GM21447 (cell line): Measurements from ENCODE around the gene NDST4.

Experiments
- ATAC-seq: cut with Tn5 transposase; IDR thresholded peaks from one replicate; pipeline ENCODE4 v1.9.1; 2021; ENCODE audit not compliant: unreplicated experiment

NDST4 gene

DNA sequence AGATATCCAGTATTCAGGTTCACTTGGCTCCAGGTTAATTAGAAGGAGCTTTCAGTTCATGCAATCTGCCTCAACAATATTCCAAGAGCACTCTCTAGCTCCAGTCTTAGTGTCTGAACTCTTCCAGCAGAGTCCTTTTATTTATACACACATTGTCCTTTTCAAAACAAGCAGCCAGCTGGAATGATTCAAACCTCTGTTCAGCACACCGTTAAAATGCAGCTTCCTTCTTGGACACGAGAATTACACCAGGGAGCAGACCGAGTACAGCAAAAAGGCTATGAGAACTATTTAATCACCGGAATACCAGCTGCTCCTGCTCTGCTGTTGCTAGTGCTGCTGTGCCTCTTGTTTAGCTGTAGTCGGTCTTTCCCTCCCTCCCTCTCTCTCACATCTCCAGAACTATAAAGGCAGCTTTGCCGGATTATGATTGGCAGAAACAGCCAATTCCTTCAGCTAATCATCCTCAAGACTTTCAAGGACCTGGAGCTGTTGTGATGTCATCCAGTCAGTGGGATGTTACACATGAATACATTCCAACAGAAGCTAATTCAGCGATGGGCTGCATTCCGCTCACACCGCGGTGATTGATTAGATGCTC, at the start of gene NDST4:
NDST4 (minus strand) TSS at position 115 of the 601 bp plus-strand sequence. CDS start 36,584 bp downstream, outside the sequence.
- no peak for ATAC-seq

DNA sequence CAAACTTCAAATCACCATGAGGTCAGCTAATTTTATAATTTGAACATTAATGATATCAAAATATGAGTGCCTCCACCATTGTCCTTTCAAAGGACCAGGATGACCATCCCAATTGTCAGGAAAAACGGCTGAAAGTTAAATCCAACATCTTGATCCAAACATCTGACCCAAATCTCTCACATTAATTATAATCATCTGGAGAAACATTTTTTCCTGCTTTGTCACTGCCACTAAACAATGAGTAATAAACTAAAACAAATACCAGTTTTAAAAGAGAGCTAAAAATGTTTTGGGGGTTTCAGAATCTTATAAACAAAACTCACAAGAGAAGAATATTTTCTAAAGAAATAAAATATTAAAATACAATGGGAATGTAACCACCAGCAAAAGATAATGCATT, 45.7 kb upstream of the NDST4 start:
- ATAC-seq = no peak

DNA sequence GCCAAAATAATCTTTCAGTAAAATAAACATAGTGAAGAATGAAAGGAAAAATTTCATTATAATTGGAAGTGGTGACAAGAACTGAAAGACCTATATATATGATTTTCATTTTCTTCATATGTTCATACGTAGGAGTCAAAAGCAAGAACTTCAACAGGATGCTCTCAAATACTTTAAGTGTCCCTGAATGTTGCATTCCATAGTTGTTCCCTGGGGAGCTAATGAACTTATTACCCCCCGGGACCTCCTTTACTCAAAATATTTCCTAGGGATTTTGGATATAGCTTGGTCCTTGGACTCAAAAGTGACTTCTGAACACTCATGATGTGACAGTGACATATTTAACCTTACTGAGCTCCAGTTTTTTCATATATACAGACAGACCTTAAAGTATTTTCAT, 44.9 kb upstream of the NDST4 start:
- no peak for ATAC-seq

DNA sequence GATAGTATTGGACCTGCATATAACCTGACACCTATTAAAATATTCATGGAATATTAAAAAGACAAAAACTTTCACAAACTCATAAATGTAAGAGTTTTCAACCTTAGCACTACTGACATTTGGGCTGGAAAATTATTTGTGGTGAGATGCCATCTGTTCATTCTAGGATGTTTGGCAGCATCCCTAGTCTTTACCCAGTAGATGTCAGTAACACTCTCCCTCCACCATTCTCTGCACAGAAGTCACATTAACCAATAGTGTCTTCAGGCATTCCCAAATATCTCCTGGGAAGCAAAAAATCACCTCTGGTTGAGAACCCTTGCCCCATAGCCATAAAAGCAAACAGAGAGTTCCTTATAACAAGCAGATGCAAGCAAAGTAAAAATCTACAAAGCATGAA, 41.4 kb upstream of the NDST4 start:
- no peak for ATAC-seq

DNA sequence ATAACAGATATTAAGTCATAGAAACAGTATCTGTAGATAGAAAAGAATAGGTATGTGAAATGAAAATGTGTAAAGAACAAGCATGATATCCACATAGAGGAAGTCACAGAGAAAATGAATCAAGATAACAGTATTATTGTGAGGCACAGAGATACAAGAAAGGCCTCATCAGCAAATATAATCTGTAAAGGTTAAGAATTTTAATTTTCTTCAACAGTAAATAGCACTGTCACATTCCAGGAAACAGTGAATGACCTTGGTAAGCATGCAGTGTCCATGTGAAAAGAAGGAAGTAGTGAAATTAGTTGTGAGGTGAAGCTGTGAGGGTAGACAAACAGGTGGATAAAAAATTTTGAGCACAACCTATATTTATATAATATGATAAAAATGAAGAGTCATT, 39.5 kb upstream of the NDST4 start:
- no peak for ATAC-seq

DNA sequence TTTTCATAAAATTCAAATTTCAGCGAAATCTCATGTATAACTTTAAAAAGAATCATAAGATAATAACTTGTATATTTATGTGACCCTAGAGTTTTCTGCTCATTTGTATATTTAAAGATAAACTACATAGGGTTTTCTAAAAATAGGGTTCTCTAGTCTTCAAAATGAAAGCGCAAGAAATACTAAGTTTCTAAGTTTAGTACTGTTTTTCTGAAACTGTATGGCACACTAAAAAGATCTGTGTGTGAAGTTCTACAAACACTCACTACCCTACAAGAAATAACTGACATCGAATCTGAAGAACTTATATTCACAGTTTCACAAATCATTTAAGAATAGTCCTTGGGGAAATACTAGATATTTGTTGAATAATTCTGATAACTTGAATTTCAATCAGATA, 38.7 kb upstream of the NDST4 start:
- ATAC-seq = peak; percentile 63

DNA sequence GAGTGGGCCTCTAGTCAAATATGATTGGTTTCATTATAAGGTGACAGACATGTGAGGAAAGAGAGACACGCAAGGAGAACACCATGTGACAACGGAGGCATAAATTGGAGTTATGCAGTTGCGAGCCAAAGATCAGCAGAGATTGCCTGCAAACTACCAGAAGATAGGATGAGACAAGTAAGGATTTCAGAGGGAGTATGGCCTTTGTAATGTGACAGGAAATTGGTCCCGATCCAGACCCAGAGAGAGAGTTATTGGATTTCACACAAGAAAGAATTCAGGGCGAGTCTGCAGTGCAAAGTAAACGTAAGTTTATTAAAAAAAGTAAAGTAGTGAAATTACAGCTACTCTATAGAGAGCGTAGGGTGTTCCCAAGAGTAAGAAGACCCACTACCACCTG, 35.7 kb upstream of the NDST4 start:
- ATAC-seq = no peak

DNA sequence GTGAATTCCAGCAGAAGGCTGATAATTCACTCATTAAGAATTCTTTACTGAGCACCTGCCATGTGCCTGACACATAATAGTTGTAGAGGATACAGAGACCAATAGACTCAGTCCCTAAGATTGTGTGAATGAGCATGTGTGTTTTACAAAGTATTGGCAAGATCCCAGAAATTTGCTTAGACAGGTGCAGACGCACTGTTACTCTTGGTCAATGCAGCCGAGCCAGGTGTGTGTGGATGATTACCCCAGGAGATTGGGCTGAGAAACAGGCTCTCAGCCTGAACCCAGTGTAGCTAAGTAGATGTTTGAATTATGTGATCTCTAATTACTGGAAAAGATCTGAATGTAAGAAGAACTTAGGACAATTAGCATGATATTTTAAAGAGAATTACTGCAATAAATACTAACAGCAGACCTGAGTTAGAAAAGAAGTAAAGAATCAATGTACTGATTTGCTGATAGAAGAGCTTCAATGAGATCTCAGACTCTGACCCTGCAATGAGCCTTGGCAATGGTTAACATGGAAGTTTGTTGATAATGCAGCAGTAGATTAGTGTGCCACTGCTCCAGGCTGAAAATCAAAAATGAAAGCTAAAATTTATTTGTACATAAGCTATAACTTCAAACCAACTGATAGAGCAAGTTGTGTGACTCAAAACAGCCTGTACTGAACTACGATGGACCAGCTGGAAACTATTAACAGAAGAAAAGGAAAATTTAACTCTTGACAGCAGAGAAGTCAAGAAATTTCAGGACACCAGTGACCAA, 32.2 kb upstream of the NDST4 start:
- no peak for ATAC-seq

DNA sequence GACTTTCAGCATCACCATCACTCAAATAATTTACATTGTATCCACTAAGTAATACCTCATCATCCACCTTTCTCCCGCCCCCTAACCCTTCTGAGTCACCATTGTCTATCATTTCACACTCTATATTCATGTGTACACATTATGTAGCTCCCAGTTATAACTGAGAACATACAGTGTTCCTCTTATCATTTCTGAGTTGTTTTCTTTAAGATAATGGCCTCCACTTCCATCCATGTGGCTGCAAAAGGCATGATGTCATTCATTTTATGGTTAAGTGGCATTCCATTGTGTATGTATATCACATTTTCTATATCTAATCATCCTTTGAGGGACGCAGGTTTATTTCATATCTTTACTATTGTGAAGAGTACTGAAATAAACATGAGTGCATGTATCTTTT, 14.6 kb upstream of the NDST4 start:
- no peak for ATAC-seq

DNA sequence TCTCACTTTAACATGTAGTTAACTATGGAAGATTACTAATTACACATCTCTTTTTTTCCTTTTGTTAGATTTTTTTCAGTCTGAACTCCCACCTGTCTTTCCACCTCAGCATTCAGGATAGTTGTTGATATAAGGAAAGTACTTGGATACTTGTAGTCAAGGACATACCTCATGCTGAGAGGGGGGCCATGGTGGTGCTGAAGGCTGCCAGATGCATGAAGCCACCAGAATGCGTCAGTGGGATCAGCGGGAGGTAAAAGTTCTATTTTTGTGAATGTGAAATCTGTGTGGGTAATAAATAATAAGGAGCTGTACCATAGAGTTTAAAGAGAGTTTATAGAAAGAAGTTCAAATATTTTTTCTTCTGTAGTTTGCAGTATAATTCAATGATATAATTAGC, 13.1 kb upstream of the NDST4 start:
- no peak for ATAC-seq

DNA sequence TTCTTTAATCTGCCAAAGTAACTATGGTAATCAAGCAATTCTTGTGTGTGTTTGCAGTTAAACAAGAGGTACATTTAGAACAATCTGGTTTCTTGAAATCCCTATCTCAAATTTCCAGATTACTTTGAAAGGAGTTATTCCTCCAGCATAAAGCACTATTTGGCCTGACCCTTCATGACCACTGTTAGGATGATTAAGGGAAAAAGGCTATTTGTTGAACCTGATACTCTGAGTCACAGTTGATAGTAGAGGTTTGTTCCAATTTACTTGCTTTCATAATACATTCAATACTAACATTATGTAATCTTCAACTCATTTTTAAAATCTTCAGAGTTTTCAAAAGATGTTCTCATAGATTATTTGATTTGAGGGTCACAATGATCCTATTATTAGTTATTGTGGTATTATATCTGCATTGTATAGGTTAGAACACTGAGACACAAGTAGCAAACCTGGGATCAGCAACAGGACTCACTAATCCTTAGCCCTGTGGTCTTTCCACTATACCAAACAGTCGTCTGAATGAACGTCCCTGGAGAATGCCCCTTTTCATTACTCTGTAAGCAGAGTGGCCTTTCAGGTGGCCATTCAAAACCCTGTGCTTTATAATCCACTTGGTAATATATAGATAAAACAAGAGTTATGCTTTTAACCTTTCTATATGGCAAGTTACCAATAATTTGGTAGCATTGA, 8.1 kb upstream of the NDST4 start:
- no peak for ATAC-seq

DNA sequence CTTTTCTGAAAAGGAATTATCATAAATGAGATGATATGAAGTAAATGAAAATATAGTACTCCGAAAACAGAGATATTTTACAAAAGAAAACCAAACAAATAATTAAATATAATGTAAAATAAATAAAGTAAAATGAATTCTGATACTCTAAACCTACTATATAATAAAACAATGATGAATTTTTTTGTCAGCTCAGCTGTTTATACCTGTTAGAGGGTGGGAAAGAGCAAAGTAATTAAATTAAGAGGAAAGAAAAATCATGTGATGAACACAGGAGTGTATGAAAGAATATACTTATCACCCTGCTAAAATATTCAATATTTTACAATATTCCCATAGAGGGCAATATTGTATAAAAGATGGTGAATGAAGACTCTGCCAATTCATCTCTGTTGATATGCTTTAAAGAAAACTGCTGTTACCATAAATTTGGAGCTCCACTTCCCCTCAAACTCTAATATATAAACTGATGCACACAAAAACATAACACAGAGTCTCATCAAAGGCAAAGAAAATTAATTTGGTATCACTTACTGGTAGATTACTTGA, 6.5 kb upstream of the NDST4 start:
- ATAC-seq = no peak

DNA sequence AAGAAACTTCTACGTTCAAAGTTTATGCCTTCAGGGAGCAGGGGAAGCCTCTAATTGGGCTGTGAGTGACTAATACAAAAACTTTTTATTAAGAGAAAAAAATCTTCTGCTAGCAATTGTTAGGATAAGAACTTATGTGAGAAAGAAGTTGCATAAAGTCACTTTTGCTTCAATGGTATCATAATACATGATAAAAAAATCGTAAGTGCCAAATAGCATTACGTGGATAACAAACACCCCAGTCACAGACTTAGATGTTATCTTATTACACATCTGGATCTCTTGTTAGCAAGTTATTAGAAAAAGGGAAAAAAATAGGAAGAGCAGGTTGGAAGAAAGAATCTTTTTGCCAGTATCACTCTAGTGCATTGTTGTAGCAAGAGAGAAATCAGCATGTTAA, 4.2 kb upstream of the NDST4 start:
- ATAC-seq = no peak

DNA sequence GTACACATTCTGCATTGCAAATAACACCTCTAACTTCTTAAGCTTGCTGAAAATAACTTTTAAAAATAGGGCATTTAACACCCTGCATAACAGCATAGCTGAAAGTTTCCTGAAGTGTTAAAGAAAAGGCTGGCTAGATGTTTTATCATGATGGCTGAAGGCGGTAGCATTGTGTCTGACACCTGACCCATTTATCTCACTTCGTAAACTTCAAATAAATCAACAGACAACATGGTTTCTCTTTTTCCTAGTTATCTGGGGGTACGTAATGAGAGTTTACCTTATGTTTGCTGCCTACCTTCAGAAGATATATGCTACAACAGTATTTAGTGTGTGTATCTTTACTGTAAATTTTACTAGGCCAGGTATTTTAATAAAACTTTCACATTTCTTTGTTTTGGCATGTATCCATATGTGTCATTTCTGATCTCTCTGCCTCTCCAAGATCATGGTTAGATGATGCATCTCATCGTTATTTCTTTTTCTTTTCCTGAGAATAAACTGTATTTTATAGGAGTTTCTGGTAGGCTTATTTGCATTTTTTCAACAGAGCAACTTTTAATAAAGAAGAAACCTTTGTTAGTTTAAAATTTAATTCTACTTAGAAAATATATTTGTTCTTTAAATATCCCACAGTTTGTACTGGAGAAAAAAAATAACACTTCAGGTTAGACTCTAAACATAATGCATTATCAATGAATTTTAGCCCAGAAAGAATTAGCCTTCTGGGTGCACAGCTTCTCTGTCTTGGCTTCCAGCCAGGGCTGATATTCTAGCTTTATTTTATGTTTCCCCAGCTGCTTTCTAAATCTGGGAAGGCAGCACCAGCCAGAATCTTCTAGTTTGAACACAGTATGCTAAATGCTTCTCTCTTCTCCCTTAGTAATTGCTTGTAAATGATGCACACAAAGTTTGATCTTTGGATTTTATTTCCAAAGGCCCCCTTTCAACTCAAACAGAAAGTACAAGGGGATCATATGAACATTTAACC, 2.9 kb downstream of the NDST4 start:
- ATAC-seq = no peak

DNA sequence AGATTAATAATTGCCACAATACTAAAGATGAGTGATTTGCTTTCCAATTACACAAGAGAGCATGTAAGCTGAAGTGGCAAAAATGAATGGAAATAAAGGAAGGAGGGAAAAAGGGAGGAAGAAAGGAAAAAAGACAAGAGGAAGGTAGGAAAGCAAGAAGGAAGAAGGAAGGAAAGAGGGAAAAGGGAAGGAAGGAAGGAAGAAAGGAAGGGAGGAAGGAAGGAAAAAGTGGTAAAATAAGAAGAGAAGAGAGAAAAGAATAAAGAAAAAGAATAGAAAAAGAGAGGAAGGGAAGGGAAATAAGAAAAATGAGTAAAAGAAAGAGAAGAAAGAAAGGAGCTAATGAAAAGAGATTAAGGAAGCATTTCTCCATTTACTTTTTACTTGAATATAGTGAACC, 4.6 kb downstream of the NDST4 start:
- no peak for ATAC-seq

DNA sequence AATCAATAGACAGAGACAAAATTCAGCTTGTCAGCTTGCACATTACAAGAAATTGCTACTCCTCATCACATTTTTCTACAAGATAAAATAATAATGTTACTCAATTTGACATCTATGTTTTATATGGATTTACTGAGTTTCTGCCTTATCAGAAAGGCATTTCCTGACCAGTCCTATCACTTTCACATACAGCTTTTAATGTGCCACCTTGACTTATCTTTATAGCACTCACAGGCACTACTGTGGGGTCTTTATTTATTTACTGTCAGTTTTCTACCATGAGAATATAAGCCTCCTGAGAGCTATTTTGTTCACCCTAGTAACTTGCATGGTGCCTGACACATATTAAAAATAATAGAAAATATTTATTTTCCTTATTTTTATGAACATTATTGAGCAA, 6.0 kb downstream of the NDST4 start:
- ATAC-seq = no peak

DNA sequence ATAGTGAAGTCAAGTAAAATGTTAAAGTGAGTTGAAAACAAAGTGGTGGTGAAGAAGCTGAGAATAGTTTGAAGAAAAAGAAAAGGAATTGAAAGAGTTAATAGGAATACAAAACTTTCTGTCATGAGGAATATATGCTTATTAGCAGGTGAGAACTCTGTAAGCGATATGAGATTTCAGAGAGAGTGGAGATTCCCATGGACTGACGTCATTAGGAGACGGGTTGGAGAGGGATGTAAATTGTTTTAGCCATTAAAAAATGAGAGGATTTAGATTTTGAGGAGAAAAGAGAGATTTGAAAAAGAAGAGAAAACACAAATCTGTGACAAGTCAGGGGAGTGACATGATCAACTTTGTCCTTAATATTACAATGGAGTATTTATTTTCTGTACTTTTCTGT, 11.7 kb downstream of the NDST4 start:
- ATAC-seq = no peak

DNA sequence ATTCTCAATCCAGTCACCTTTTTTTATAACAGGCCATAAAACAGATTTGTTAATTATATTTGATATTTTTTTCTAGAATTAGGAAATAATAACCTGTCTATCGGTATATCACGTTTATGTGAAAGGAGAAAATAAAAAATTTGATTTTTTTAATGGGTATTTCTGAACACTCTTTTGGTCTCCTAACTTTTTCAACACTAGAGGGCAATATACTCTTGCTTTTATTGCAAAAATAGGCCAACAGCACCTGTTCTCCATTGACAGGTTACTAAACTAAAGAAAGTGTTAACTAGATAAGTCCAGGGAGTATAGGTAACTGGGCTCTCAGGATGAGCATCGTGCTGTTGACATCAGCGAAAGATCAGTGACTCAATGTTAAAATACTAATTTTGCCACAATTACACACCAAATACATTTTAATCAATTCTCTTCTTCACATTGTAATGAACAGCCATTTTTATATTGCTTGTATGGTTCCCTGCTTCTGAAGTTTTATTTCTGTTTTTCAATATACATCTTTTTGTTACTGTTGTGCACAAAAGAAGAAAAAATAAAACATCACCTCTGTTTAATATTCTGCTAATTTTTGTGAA, 22.8 kb downstream of the NDST4 start:
- ATAC-seq = no peak

DNA sequence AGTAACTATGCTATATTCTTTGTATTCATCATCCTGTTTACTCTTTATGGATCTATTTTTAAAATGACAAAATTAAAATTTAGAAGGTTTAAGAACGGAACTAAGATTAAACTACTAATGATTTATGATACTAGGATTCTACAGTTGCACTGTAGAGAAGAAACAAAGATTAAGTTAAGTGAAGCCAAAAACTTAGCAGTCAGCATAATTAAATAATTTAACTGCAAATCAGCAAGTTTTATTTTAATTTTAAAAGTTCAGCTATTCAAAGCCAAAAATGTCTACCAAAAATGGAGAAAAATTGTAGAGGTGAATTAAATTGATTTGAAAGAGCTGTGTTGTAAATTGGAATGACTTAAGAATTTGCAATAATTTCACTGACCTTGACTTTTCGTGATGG, 30.8 kb downstream of the NDST4 start:
- no peak for ATAC-seq

DNA sequence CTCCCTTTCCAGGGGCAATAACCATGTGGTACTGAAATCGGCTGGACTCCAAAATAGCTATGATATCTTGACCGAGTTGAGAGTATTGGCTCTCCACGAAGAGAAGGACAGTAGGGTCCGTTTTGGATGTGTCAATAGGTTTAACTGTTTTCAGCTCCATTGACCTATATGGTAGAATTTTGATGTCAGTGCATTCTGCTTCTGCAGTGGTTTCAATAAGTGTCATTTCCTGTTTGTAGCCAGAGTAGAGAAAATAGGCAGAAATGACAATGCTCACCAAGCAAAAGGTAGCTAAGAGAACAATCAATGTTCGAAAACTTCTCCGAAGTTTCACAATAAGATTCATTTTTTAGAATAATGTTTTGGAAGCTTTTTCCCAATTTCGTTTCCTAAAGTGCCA, 36.7 kb downstream of the NDST4 start:
- ATAC-seq = no peak
